IMR-90 (cell line): Measurements from ENCODE around the gene NAV2. TPM values are rescaled to one million over a fixed set of nuclear protein-coding genes. Genes with fewer than 3 reads are reported as not detected.

ENCODE experiments used
- ATAC-seq: fragments of 200-7000 bp; cut with Tn5 transposase; 2 replicates; pipeline ENCODE4 v1.9.1; 2020; ENCODE audit warnings: low read depth, mild to moderate bottlenecking, moderate library complexity
- BruUV-seq: library from RNA; stranded (reverse); fragments of 400-500 nt; replicated peaks from 2 replicates; lab custom pipeline; 2021; lab: Mats Ljungman, UMichigan
- CTCF ChIA-PET: fragments of 300-600 bp; formaldehyde crosslinking; extraction: SDS; loops from one replicate; lab custom pipeline; 2021; ENCODE audit warnings: antibody characterized with exemption; lab: Yijun Ruan, JAX
- POLR2A ChIA-PET: fragments of 300-600 bp; sonication (Branson Sonifier 250); formaldehyde crosslinking; loops from one replicate; lab custom pipeline; 2022; ENCODE audit warnings: antibody characterized with exemption; ENCODE audit not compliant: unreplicated experiment; lab: Charles Lee
- DNase-seq: peaks from one replicate; pipeline ENCODE4 v3.0.0; 2013
- H2AFZ ChIP-seq: replicated peaks from 2 replicates; pipeline ENCODE3; 2013; ENCODE audit warnings: low read length, mild to moderate bottlenecking; ENCODE audit not compliant: poor library complexity
- H2AK5ac ChIP-seq: 2 replicates; pipeline ENCODE4 v1.6.1; 2013; ENCODE audit warnings: low read depth, low read length, inconsistent platforms
- H2AK9ac ChIP-seq: replicated peaks from 2 replicates; pipeline ENCODE3; 2013; ENCODE audit warnings: mild to moderate bottlenecking, low read depth, low read length, moderate library complexity; ENCODE audit not compliant: poor library complexity
- H2BK120ac ChIP-seq: 2 replicates; pipeline ENCODE4 v1.6.1; 2013; ENCODE audit warnings: low read depth, low read length, inconsistent platforms
- H2BK15ac ChIP-seq: 3 replicates; pipeline ENCODE4 v1.6.1; 2013; ENCODE audit warnings: low read depth, low read length, inconsistent platforms
- H2BK20ac ChIP-seq: 2 replicates; pipeline ENCODE4 v1.6.1; 2013; ENCODE audit warnings: low read depth, mild to moderate bottlenecking, inconsistent platforms, low read length, moderate library complexity
- H2BK5ac ChIP-seq: 2 replicates; pipeline ENCODE4 v1.6.1; 2013; ENCODE audit warnings: mild to moderate bottlenecking, low read depth, low read length, inconsistent platforms; ENCODE audit not compliant: poor library complexity, severe bottlenecking
- H3K14ac ChIP-seq: replicated peaks from 2 replicates; pipeline ENCODE4 v1.6.1; 2013; ENCODE audit warnings: low read depth, low read length, inconsistent platforms
- H3K18ac ChIP-seq: 2 replicates; pipeline ENCODE4 v1.6.1; 2013; ENCODE audit warnings: low read depth, low read length, control low read depth
- H3K23ac ChIP-seq: 2 replicates; pipeline ENCODE4 v1.6.1; 2013; ENCODE audit warnings: low read depth, low read length, inconsistent platforms
- H3K27ac ChIP-seq: 2 replicates; pipeline ENCODE4 v1.5.1; 2013; ENCODE audit warnings: mild to moderate bottlenecking, control low read depth, low read length; ENCODE audit not compliant: insufficient read depth
- H3K27me3 ChIP-seq: 2 replicates; pipeline ENCODE4 v1.6.1; 2013; ENCODE audit warnings: low read length; ENCODE audit not compliant: control insufficient read depth, insufficient read depth
- H3K36me3 ChIP-seq: 2 replicates; pipeline ENCODE4 v1.6.1; 2013; ENCODE audit warnings: low read length, mixed read lengths; ENCODE audit not compliant: control insufficient read depth, insufficient read depth
- H3K4ac ChIP-seq: 2 replicates; pipeline ENCODE4 v1.6.1; 2013; ENCODE audit warnings: low read depth, low read length, inconsistent platforms
- H3K4me1 ChIP-seq: 2 replicates; pipeline ENCODE4 v1.6.1; 2013; ENCODE audit warnings: low read length, mixed read lengths; ENCODE audit not compliant: control insufficient read depth, insufficient read depth
- H3K4me2 ChIP-seq: 2 replicates; pipeline ENCODE4 v1.6.1; 2013; ENCODE audit warnings: low read depth, mild to moderate bottlenecking, control low read depth, low read length, moderate library complexity
- H3K4me3 ChIP-seq: 2 replicates; pipeline ENCODE4 v1.5.1; 2013; ENCODE audit warnings: low read depth, mild to moderate bottlenecking, control low read depth, low read length, moderate library complexity; ENCODE audit not compliant: insufficient read depth
- H3K56ac ChIP-seq: 2 replicates; pipeline ENCODE4 v1.6.1; 2013; ENCODE audit warnings: low read length, inconsistent platforms; ENCODE audit not compliant: insufficient read depth; ENCODE audit errors: extremely low read depth
- H3K79me1 ChIP-seq, 2 experiments: 2 replicates each; pipeline ENCODE4 v1.6.1; 2013; ENCODE audit warnings: low read length in 2 of 2, inconsistent platforms in 1 of 2, low read depth in 1 of 2
- H3K9ac ChIP-seq: 2 replicates; pipeline ENCODE4 v1.6.1; 2013; ENCODE audit warnings: low read depth, low read length, control low read depth
- H3K9me1 ChIP-seq: 2 replicates; pipeline ENCODE4 v1.6.1; 2013; ENCODE audit warnings: low read length, inconsistent platforms; ENCODE audit not compliant: insufficient read depth
- H3K9me3 ChIP-seq: 2 replicates; pipeline ENCODE4 v1.6.1; 2013; ENCODE audit warnings: low read length; ENCODE audit not compliant: control insufficient read depth, insufficient read depth
- H4K20me1 ChIP-seq: 2 replicates; pipeline ENCODE4 v1.6.1; 2013; ENCODE audit warnings: low read length, inconsistent platforms; ENCODE audit not compliant: insufficient read depth
- H4K5ac ChIP-seq: 2 replicates; pipeline ENCODE4 v1.6.1; 2013; ENCODE audit warnings: mild to moderate bottlenecking, low read depth, low read length, control low read depth
- H4K8ac ChIP-seq, 2 experiments: 2 replicates each; pipeline ENCODE4 v1.6.1; 2013; ENCODE audit warnings: low read depth in 2 of 2, low read length in 2 of 2, control low read depth in 1 of 2, inconsistent platforms in 1 of 2
- H4K91ac ChIP-seq: 2 replicates; pipeline ENCODE4 v1.6.1; 2013; ENCODE audit warnings: low read depth, low read length, inconsistent platforms; ENCODE audit not compliant: insufficient read depth
- CEBPB ChIP-seq: IDR thresholded peaks from 2 replicates; pipeline ENCODE4 v1.6.1; 2012; ENCODE audit warnings: low read depth, low read length, improper control_type of control experiment
- CHD1 ChIP-seq: IDR thresholded peaks from 2 replicates; pipeline ENCODE4 v1.6.1; 2012; ENCODE audit warnings: low read depth, low read length, improper control_type of control experiment
- CTCF ChIP-seq: conservative IDR thresholded peaks from 2 replicates; pipeline ENCODE4 v1.5.1; 2012; ENCODE audit warnings: mild to moderate bottlenecking, low read depth, low read length, improper control_type of control experiment
- ELK1 ChIP-seq: fragments of 150-350 bp; IDR thresholded peaks from 2 replicates; pipeline ENCODE4 v1.6.1; 2016; ENCODE audit warnings: low read depth, mild to moderate bottlenecking, low read length, moderate library complexity, borderline replicate concordance
- MXI1 ChIP-seq: IDR thresholded peaks from 2 replicates; pipeline ENCODE4 v1.6.1; 2012; ENCODE audit warnings: low read depth, mild to moderate bottlenecking, low read length, moderate library complexity, borderline replicate concordance
- RAD21 ChIP-seq: IDR thresholded peaks from 2 replicates; pipeline ENCODE4 v1.6.1; 2012; ENCODE audit warnings: low read length, improper control_type of control experiment
- RCOR1 ChIP-seq: IDR thresholded peaks from 2 replicates; pipeline ENCODE4 v1.6.1; 2012; ENCODE audit warnings: mild to moderate bottlenecking, low read length, improper control_type of control experiment; ENCODE audit not compliant: insufficient replicate concordance
- SMC3 ChIP-seq: fragments of 150-350 bp; IDR thresholded peaks from 2 replicates; pipeline ENCODE4 v1.6.1; 2016; ENCODE audit warnings: low read depth, mild to moderate bottlenecking, antibody characterized with exemption, low read length, moderate library complexity
- USF2 ChIP-seq: fragments of 150-350 bp; IDR thresholded peaks from 2 replicates; pipeline ENCODE4 v1.6.1; 2017; ENCODE audit warnings: mild to moderate bottlenecking, antibody characterized with exemption, low read length, low read depth
- WGBS, 2 experiments: methylation state at CpG; one replicate each; pipeline versions ENCODE4 v1.1.5 to v1.1.7; 2013; ENCODE audit warnings: missing lambda C conversion rate in 2 of 2; ENCODE audit not compliant: insufficient read length in 1 of 2; ENCODE audit errors: extremely low coverage in 2 of 2; 5-methylcytosine and 5-hydroxymethylcytosine counted together
- dilution Hi-C: fragments of 300-500 bp; cut with HindIII; formaldehyde crosslinking; loops from one replicate; pipeline ENCODE4 v1.14.3; 2018; ENCODE audit warnings: low sequenced_read_pairs; ENCODE audit not compliant: unreplicated experiment
- in situ Hi-C: fragments of 300-500 bp; cut with MboI; formaldehyde crosslinking; loops from 3 replicates; pipeline ENCODE4 v1.14.3; 2019; ENCODE audit warnings: low sequenced_read_pairs, inconsistent platforms, mixed read lengths
- intact Hi-C: fragments of 100-400 bp; cut with micrococcal nuclease; formaldehyde crosslinking; loops from 2 replicates; pipeline ENCODE4 v1.10.0; 2022
- polyA plus RNA-seq, 3 experiments: library from polyadenylated mRNA; depleted of rRNA; stranded (reverse); fragments of >200 nt; gene quantifications; 2 replicates each; pipeline ENCODE4 v1.2.3, GENCODE V29; 2012; ENCODE audit warnings: low replicate concordance in 1 of 3
- total RNA-seq: library from RNA; depleted of rRNA; stranded (reverse); fragments of >200 nt; gene quantifications from 2 replicates; pipeline ENCODE4 v1.2.3, GENCODE V29; 2012

The NAV2 gene
- total and polyA plus RNA-seq, 2 of the 4 experiments (the other 2 are of a cell fraction), result 4.5 to 12.6 TPM

- H2BK15ac ChIP-seq, result peak overlapping the region; percentile 17; the same call in 1 of the 3 replicates
- peak overlapping the region; percentile 57 for H2BK5ac ChIP-seq
- ATAC-seq, result peak; percentile 81
- no peak overlapping the region for H3K4me3 ChIP-seq
- H4K91ac ChIP-seq, result peak overlapping the region; percentile 71
- H3K79me1 ChIP-seq, result no peaks in the 10 kb centered on the region
- H3K4me2 ChIP-seq, result peak overlapping the region; percentile 69
- BruUV-seq, result no TSS peak
- H3K27me3 ChIP-seq, result no peaks in the 10 kb centered on the region
- H3K23ac ChIP-seq, result peak overlapping the region; percentile 41; the same call in 1 of the 2 replicates
- H3K9me1 ChIP-seq, result peaks cover 14% of the 10 kb centered on the region; the same call in 1 of the 2 replicates
- TF ChIP-seq CHD1, result no peak
- TF ChIP-seq MXI1, result no peak
- TF ChIP-seq RCOR1, result no peak
- TF ChIP-seq SMC3, result no peak
- no peak for TF ChIP-seq RAD21
- no peak for TF ChIP-seq ELK1
- TF ChIP-seq CEBPB, result no peak
- TF ChIP-seq CTCF, result no peak
- no peak for TF ChIP-seq USF2
- no peaks in the 10 kb centered on the region; the same call in 1 of the 2 replicates for H4K20me1 ChIP-seq
- H3K9me3 ChIP-seq, result no peaks in the 10 kb centered on the region
- H3K9ac ChIP-seq, result peak overlapping the region; percentile 56; the same call in 1 of the 2 replicates
- WGBS, 2 experiments, result no CpG with 5 or more reads among the region's 8 CpGs
- peak overlapping the region; percentile 64 for H4K5ac ChIP-seq
- peak overlapping the region; percentile 93 for H3K18ac ChIP-seq
- peak overlapping the region; percentile 95 for H3K27ac ChIP-seq
- intact Hi-C loops (no loop called here), in situ Hi-C loops (no loop called here), dilution Hi-C loops (no loop called here)
- peak overlapping the region; percentile 32 for H3K4ac ChIP-seq
- peak overlapping the region; percentile 31 for H2BK20ac ChIP-seq
- ChIA-PET CTCF (no interaction called here), POLR2A (no interaction called here)
- H3K36me3 ChIP-seq, result peaks cover 21% of the 10 kb centered on the region
- peak overlapping the region; percentile 23 for H3K14ac ChIP-seq
- DNase-seq, result peak; percentile 65
- H2AK9ac ChIP-seq, result no peak overlapping the region
- peak overlapping the region; percentile 10 for H2AK5ac ChIP-seq
- peaks cover 9% of the 10 kb centered on the region for H3K4me1 ChIP-seq
- peak overlapping the region; percentile 52 to 58 for H4K8ac ChIP-seq
- H2BK120ac ChIP-seq, result peak overlapping the region; percentile 69
- H2AFZ ChIP-seq, result no peak overlapping the region
- no peak overlapping the region for H3K56ac ChIP-seq
Observed at GRCh38 chr11:20056950-20057943, 344.6 kb downstream of the NAV2 start.
